Subcutaneous adipose tissue (tissue), 4 donors: ENCODE data around the gene TREX2. TPM values are rescaled to one million over a fixed set of nuclear protein-coding genes. Genes with fewer than 3 reads are reported as not detected.

ENCODE experiments used
- CTCF ChIP-seq: fragments of 450-650 bp; IDR thresholded peaks from one replicate; pipeline ENCODE4 v1.5.1; 2016; ENCODE audit warnings: low read depth, mild to moderate bottlenecking, control low read depth, antibody characterized with exemption, moderate library complexity
- total RNA-seq, 4 donors: library from RNA; depleted of rRNA; stranded (reverse); fragments of >200 nt; gene quantifications; one replicate each; pipeline ENCODE4 v1.1.0, GENCODE V29; 2016

Gene TREX2
- total RNA-seq, 4 donors from 2014 or later = 1.1 to 2.8 (median 2.4) TPM; not detected in 1

- TF ChIP-seq CTCF = no peak
Observed at GRCh38 chrX:153406011-153406410, 39.8 kb downstream of the TREX2 start.

DNA sequence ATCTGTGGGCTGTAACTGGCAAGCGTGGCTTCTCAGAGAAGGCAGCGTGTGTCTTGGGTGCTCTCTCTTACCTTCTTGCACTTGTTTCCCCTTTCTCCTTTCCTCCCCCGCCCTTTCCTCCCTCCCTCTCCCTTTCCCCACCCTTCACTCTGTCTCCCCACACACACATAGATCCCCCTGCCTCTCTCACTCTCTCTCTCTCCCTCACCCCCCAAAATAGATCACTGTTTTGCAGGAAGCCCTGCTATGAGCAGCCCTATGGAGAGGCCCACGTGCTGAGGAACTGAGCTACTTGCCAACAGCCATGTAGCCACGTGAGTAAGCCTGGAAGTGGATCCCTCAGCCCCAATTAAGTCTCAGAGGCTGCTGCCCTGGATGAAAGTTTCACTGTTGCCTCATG lies 40.4 kb downstream of the TREX2 start:
- TF ChIP-seq CTCF = no peak

DNA sequence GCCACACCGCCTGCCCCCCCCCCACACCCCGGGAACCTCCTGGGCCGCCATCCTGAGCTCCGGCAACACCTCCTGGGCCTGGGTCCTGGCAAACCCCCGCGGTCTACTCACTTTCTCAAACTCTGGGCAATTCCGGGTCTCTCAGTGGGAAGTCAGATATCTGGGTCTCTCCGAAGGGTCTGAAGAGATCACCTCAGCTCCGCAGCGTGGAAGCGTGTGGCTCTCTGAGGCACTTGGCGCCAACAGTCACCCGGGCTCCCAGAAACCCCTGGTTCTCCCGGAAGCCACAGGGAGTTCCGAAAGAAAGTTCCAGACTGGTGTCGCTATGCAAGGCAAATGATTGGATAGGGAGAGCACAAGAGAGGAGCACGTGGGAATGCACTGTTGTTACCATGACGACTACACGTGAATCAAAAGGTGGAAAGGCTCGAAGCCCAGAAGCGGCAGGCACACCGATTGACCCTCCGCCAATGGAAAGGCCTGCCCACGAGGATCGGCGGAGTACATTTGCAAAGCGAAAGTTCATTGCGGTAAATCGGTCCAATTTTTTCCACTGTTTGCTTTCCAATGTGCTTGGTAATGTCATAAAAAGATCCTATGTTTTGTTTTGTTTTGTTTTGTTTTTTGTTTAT lies 44.6 kb downstream of the TREX2 start, which contains the start of gene PNMA6E:
Gene PNMA6E (minus strand): TSS at position 218 of the 632 bp plus-strand sequence. CDS start 2,501 bp downstream, outside the sequence.
- no peak for TF ChIP-seq CTCF

DNA sequence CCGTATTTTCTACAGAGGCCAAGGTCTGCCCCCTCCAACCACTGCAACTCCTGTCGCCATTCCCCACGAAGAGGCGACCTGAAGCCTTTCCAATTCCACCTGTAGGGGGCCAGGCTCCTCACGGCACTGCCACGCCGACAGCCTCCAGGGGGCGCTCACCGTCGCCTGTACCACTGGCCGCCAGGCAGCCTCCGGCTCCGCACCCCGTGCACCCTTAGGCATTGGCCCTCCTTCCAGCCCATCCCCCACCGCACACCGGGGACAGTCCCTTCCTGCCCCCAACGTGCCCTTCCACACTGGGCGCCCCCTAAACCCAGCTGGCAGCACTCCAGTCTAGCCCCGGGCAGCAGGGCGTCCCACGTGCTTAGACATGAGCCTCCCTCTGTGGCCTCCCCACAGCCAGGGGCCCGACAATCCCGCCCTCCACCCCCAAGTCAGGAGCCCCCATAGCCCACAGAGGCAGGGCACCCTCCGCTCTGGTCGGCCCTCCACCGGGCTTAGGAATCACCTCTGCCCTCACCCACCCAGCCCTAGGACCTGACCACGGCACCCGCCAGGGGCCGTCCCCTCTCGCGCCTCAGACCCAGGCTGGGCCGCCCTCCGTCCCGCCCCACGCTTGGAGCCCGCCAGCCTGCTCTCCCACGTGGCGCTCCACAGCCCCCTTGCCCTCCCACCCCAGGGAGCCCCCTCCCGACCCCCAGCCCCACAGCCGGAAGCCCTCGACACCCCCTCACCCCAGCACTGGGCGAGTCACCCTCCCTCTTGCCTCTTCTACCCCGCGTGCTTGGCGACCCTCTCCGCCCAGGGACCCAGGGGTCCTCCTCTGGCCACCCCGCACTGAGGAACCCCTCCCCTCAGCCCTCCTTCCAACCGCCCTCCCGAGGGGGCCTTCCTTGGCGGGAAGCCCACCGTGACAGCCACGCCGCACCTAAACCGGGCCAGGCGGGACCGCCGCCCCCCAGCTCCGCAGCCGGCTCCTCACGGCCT lies 45.4 kb downstream of the TREX2 start:
- TF ChIP-seq CTCF = no peak

DNA sequence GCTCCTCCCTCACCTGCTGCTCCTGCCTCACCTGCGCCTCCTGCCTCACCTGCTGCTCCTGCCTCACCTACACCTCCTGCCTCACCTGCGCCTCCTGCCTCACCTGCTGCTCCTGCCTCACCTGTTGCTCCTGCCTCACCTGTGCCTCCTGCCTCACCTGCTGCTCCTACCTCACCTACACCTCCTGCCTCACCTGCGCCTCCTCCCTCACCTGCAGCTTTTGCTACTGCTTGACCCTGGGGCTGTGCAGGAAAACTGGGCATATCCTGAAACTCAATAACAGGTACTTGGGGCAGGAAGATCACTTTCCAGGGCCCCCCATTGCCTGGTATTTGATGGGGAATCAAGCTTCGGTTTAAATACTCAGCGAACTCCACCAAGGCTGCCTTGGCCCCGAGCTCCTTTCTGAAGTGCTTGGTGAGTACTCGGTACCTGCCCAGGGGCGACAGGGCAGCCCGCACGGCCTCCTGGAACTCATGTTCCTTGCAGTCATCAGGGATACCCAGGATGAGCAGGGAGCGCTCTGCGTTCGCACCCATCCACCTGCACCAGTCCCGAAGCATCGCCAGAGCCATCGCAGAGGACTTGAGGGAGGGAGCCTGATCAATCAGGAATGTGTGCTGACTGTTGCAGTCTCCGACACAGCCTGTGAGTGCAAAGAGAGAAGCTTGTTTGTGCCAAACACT lies 47.4 kb downstream of the TREX2 start:
- no peak for TF ChIP-seq CTCF

GRCh38 chrX:153397256-153397960 lies 48.4 kb downstream of the TREX2 start:
- TF ChIP-seq CTCF = no peak
